GM21619 (cell line): ENCODE results near the gene TBC1D28.
"Not testable (repeated sequence)": the region's sequence is repeated elsewhere in the genome, so short reads cannot be mapped to it uniquely, and the experiment has no call there.

ENCODE experiments used
- ATAC-seq: cut with Tn5 transposase; IDR thresholded peaks from one replicate; pipeline ENCODE4 v1.9.1; 2021; ENCODE audit not compliant: unreplicated experiment

Gene TBC1D28

DNA sequence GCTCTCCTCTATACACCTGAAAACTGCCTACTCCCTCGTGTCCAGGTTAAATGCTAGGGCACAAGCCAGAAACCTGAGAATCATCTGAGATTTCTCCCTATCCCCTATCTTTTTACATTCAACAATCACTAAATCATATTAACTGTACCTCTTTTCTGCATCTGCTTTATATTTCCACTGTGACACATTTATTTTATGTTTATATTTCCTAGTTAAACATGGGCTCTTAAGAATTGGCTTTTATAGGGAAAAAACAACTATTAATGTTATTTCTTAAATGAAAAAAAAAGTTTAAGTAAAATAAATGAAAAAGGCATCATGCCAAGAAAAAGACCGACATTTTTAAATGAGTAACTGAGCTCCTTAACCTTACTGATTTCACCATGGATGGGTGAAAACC lies 26.6 kb downstream of the TBC1D28 start:
- not testable (repeated sequence) for ATAC-seq

DNA sequence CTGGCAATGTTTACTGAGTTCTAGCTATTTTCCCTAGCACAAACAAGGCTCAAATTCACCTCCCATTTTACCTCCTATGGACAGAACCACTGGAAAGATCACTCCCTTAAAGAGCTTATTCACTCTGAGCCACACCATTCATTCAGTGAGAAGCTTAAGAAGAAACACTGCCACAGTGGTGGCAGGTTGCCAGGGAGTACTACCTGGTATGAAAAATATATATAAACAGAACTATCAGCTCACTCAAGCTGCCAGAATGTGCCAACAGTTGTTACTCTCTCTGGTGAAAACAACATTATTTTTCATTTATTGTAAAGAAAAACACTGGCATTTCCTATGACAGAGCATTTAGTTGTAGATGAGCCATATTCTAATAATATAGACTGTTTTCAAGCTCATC lies 31.2 kb downstream of the TBC1D28 start:
- not testable (repeated sequence) for ATAC-seq

DNA sequence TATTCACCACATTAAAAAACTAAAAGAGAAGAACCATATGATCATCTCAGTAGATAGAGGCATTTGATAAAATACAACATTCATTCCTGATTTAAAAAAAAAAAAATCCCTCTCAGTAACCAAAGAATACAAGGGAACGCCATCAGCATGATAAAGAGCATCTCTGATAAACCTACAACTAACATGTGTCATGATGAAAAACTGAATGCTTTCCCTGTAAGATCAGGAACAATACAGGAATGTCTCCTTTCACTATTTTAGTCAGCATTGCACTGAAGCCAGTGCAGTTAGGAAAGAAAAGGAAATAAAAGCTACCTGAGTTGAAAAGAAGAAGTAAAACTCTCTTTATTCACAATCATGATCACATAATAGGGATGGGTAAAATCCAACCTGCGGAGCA lies 51.1 kb downstream of the TBC1D28 start:
- ATAC-seq: not testable (repeated sequence)
